Left lung (tissue), 10 donors: ENCODE measurements around the gene ULBP3. TPM values are rescaled to one million over a fixed set of nuclear protein-coding genes. Genes with fewer than 3 reads are reported as not detected.
A peak's percentile ranks its signal among the peaks of the same experiment; 100 is the strongest.

Experiments
- ATAC-seq: fragments of 200-7000 bp; cut with Tn5 transposase; one replicate; pipeline ENCODE4 v1.9.1; 2020; ENCODE audit warnings: moderate library complexity
- DNase-seq, 4 donors: peaks; one replicate each; pipeline ENCODE4 v3.0.0-alpha.2; 2013 to 2020
- H3K27ac ChIP-seq, 2 donors: fragments of 200-600 bp; sonication (generic) in 1 of 2; one replicate each; pipeline versions ENCODE4 v1.5.0 to v1.8.0; 2020 to 2021
- H3K27me3 ChIP-seq, 2 donors: fragments of 200-600 bp; sonication (generic) in 1 of 2; one replicate each; pipeline versions ENCODE4 v1.5.0 to v1.8.0; 2020 to 2021
- H3K36me3 ChIP-seq, 2 donors: fragments of 200-600 bp; sonication (generic) in 1 of 2; one replicate each; pipeline versions ENCODE4 v1.5.0 to v1.8.0; 2020 to 2021
- H3K4me1 ChIP-seq, 2 donors: fragments of 200-600 bp; one replicate each; pipeline ENCODE4 v1.8.0; 2021
- H3K4me3 ChIP-seq, 2 donors: fragments of 200-600 bp; sonication (generic) in 1 of 2; one replicate each; pipeline versions ENCODE4 v1.5.0 to v1.8.0; 2020 to 2021; ENCODE audit warnings: mild to moderate bottlenecking in 1 of 2
- H3K9me3 ChIP-seq, 2 donors: fragments of 200-600 bp; sonication (generic) in 1 of 2; one replicate each; pipeline versions ENCODE4 v1.5.0 to v1.8.0; 2020 to 2021
- CTCF ChIP-seq, 2 donors: fragments of 200-600 bp; sonication (generic) in 1 of 2; IDR thresholded peaks; one replicate each; pipeline versions ENCODE4 v1.5.0 to v1.8.0; 2021; ENCODE audit warnings: antibody characterized with exemption in 2 of 2
- intact Hi-C, 2 donors: fragments of 100-400 bp; cut with DNase I; formaldehyde crosslinking; loops; one replicate each; pipeline versions ENCODE4 v1.11.2 to v1.14.2; 2022
- polyA plus RNA-seq, 6 donors: library from polyadenylated mRNA; unstranded; fragments of 120-200 nt; gene quantifications; one replicate each; pipeline ENCODE4 v1.2.1, GENCODE V29; 2013; ENCODE audit not compliant: insufficient read length in 6 of 6
- total RNA-seq, 2 donors: library from RNA; stranded (reverse); fragmentation: NEBNext Ultra II Directional; extraction: Animal tissue kit (Norgen Biotek cat#: 25700); gene quantifications; one replicate each; pipeline ENCODE4 v1.2.1, GENCODE V29; 2021
- donor health status: DM: no; HTN: yes; CAD: no.
- donor health status: DM: no; HTN: no; CAD: no.

ULBP3 gene
- total and polyA plus RNA-seq, 8 donors: 8.6 to 13.0 (median 10.3) TPM

- no peaks in the 10 kb centered on the region for H3K36me3 ChIP-seq
- H3K4me3 ChIP-seq: no peak overlapping the region
- peak in 3 of 4 donors; percentile 16 to 94 (median 89) for DNase-seq
- H3K27me3 ChIP-seq: peaks cover 0 to 22% of the 10 kb centered on the region in 2 donors
- no peak overlapping the region for H3K27ac ChIP-seq
- TF ChIP-seq CTCF (IDR thresholded peaks at IDR 0.05): no peak
- no peaks in the 10 kb centered on the region for H3K9me3 ChIP-seq
- ATAC-seq: peak; percentile 78
- intact Hi-C loops: no loop called here
- peaks cover 0 to 30% of the 10 kb centered on the region in 2 donors for H3K4me1 ChIP-seq
These were observed 3.3 kb upstream of the ULBP3 start for GRCh38 chr6:150072201-150072600.

- no peak for TF ChIP-seq CTCF (IDR thresholded peaks at IDR 0.05)
- no peak for ATAC-seq
- Histone ChIP-seq H3K36me3 (no peaks in the 10 kb centered on the region), H3K9me3 (no peaks in the 10 kb centered on the region), H3K27me3 (peaks cover 0 to 22% of the 10 kb centered on the region in 2 donors), H3K4me1 (peaks cover 0 to 30% of the 10 kb centered on the region in 2 donors), H3K4me3 (no peak overlapping the region), H3K27ac (no peak overlapping the region)
- no peak for DNase-seq
- intact Hi-C loops: no loop called here
These were observed 1.4 kb upstream of the ULBP3 start for GRCh38 chr6:150070236-150070818.

GRCh38 chr6:150069706-150070105, 785 bp upstream of the ULBP3 start:
- H3K27ac ChIP-seq: no peak overlapping the region
- peaks cover 0 to 30% of the 10 kb centered on the region in 2 donors for H3K4me1 ChIP-seq
- peak in 1 of 4 donors; percentile 15 for DNase-seq
- intact Hi-C loops: no loop called here
- ATAC-seq: no peak
- no peaks in the 10 kb centered on the region for H3K36me3 ChIP-seq
- no peaks in the 10 kb centered on the region for H3K9me3 ChIP-seq
- no peak for TF ChIP-seq CTCF (IDR thresholded peaks at IDR 0.05)
- H3K4me3 ChIP-seq: peak overlapping the region in 1 of 2 donors; percentile 60
- peaks cover 0 to 22% of the 10 kb centered on the region in 2 donors for H3K27me3 ChIP-seq

GRCh38 chr6:150068151-150068550, 770 bp downstream of the ULBP3 start:
- intact Hi-C loops: no loop called here
- Histone ChIP-seq H3K36me3 (no peaks in the 10 kb centered on the region), H3K27ac (no peak overlapping the region)

GRCh38 chr6:150065083-150065482, 3.8 kb downstream of the ULBP3 start:
- H3K4me1 ChIP-seq: peaks cover 0 to 12% of the 10 kb centered on the region in 2 donors
- H3K27me3 ChIP-seq: peaks cover 0 to 22% of the 10 kb centered on the region in 2 donors
- intact Hi-C loops: no loop called here
- no peak overlapping the region for H3K27ac ChIP-seq
- H3K36me3 ChIP-seq: no peaks in the 10 kb centered on the region
- ATAC-seq (no peak), DNase-seq (no peak)
- no peak for TF ChIP-seq CTCF (IDR thresholded peaks at IDR 0.05)
- H3K4me3 ChIP-seq: no peak overlapping the region
- H3K9me3 ChIP-seq: no peaks in the 10 kb centered on the region

More at GRCh38 chr6:150068151-150068550, 770 bp downstream of the ULBP3 start:
- ATAC-seq (peak; percentile 0), DNase-seq (no peak)
- H3K4me3 ChIP-seq: peak overlapping the region; percentile 60 to 68
- no peak for TF ChIP-seq CTCF (IDR thresholded peaks at IDR 0.05)
- peaks cover 0 to 30% of the 10 kb centered on the region in 2 donors for H3K4me1 ChIP-seq
- peaks cover 0 to 22% of the 10 kb centered on the region in 2 donors for H3K27me3 ChIP-seq
- no peaks in the 10 kb centered on the region for H3K9me3 ChIP-seq
